ENCODE results near the gene CKMT2. TPM values are rescaled to one million over a fixed set of nuclear protein-coding genes. Genes with fewer than 3 reads are reported as not detected.
"Not testable (repeated sequence)": the region's sequence is repeated elsewhere in the genome, so short reads cannot be mapped to it uniquely, and the experiment has no call there.

CKMT2 gene
- total RNA-seq, 4 donors from 2014 or later = 2.1 TPM; not detected in 3

- WGBS, 2 donors = 67 to 91% methylated on average over 5 of the region's 5 CpGs
- Histone ChIP-seq H3K27ac (no peak overlapping the region), H3K27me3 (no peaks in the 10 kb centered on the region), H3K4me3 (no peak overlapping the region), H3K36me3 (no peaks in the 10 kb centered on the region), H3K9me3 (no peaks in the 10 kb centered on the region), H3K4me1 (peaks cover 0 to 23% (median 13%) of the 10 kb centered on the region in 3 donors)
- intact Hi-C loops (cut with DNase I) = no loop called here
- no peak for TF ChIP-seq POLR2A (IDR thresholded peaks at IDR 0.05)
- no peak for DNase-seq
Measured at GRCh38 chr5:81251922-81252321, 18.8 kb downstream of the CKMT2 start.

DNA sequence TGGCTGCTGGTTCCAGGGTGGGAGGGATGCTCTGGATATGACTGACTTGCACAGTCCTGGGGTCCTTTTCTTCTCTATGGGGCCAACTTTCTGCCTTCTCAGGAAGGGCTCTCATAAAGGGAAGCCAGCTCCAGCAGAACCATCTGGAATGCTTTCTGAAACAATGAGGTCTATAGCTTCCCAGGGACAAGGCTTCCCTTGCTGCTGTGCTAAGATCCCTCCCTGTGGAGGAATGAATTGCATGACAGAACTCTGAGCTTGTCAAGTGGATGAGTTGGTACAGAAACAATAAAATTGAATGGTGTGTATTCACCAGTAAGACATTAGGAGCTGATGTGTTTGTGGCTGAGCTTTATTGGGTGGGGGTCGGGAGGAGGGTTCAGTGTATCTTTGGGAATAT, 19.8 kb downstream of the CKMT2 start:
- no peak for TF ChIP-seq POLR2A (IDR thresholded peaks at IDR 0.05)
- TF ChIP-seq, protein P1, sequence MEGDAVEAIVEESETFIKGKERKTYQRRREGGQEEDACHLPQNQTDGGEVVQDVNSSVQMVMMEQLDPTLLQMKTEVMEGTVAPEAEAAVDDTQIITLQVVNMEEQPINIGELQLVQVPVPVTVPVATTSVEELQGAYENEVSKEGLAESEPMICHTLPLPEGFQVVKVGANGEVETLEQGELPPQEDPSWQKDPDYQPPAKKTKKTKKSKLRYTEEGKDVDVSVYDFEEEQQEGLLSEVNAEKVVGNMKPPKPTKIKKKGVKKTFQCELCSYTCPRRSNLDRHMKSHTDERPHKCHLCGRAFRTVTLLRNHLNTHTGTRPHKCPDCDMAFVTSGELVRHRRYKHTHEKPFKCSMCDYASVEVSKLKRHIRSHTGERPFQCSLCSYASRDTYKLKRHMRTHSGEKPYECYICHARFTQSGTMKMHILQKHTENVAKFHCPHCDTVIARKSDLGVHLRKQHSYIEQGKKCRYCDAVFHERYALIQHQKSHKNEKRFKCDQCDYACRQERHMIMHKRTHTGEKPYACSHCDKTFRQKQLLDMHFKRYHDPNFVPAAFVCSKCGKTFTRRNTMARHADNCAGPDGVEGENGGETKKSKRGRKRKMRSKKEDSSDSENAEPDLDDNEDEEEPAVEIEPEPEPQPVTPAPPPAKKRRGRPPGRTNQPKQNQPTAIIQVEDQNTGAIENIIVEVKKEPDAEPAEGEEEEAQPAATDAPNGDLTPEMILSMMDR (IDR thresholded peaks at IDR 0.05) = no peak
- Histone ChIP-seq H3K27ac (no peak overlapping the region), H3K9me3 (no peaks in the 10 kb centered on the region), H3K27me3 (no peaks in the 10 kb centered on the region), H3K4me3 (no peak overlapping the region), H3K36me3 (no peaks in the 10 kb centered on the region), H3K4me1 (peaks cover 0 to 14% (median 5%) of the 10 kb centered on the region in 3 donors)
- intact Hi-C loops (cut with DNase I) = no loop called here
- 82 to 92% methylated on average over 1 of the region's 1 CpG for WGBS, 2 donors
- DNase-seq = no peak

DNA sequence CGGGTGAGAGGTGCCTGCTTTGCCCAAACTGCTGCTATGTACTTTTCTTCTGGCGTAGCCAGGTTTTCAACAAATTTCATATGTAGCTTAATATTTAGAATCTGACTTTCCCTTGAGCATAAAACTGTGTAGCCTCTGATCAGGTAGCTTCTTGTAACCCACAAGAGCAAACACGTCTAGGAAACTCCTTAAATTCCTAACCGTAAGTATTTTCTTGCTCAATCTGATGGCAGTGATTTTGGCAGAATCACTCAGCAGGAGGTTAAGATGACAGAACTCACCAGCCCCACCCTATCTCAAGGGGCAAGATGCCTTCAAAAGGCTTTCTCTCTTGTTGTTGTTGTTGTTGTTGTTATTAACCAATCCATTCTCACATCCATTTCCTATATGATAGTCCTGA, 20.8 kb downstream of the CKMT2 start:
- no peaks in the 10 kb centered on the region for H3K27me3 ChIP-seq
- intact Hi-C loops (cut with DNase I) = no loop called here
- WGBS, 2 donors = 35 to 36% methylated on average over 4 of the region's 4 CpGs

GRCh38 chr5:81254886-81255559, 21.9 kb downstream of the CKMT2 start:
- no peak overlapping the region for H3K4me3 ChIP-seq
- H3K36me3 ChIP-seq = no peaks in the 10 kb centered on the region
- no peaks in the 10 kb centered on the region for H3K27me3 ChIP-seq
- H3K4me1 ChIP-seq = peaks cover 0 to 8% (median 3%) of the 10 kb centered on the region in 3 donors
- WGBS, 2 donors = 81 to 96% methylated on average over 3 to 15 of the region's 21 CpGs
- intact Hi-C loops (cut with DNase I) = no loop called here
- H3K27ac ChIP-seq = no peak overlapping the region
- no peaks in the 10 kb centered on the region for H3K9me3 ChIP-seq
- DNase-seq = no peak
- TF ChIP-seq, protein P1 (IDR thresholded peaks at IDR 0.05) = no peak
- TF ChIP-seq POLR2A (IDR thresholded peaks at IDR 0.05) = no peak

More for the DNA sequence above, 20.8 kb downstream of the CKMT2 start:
- no peak for TF ChIP-seq POLR2A (IDR thresholded peaks at IDR 0.05)
- TF ChIP-seq, protein P1 (IDR thresholded peaks at IDR 0.05) = no peak
- H3K27ac ChIP-seq = peak overlapping the region in 3 of 4 donors; percentile 1 to 49 (median 46)
- no peaks in the 10 kb centered on the region for H3K9me3 ChIP-seq
- peaks cover 0 to 8% (median 3%) of the 10 kb centered on the region in 3 donors for H3K4me1 ChIP-seq
- no peak for DNase-seq
- no peak overlapping the region for H3K4me3 ChIP-seq
- no peaks in the 10 kb centered on the region for H3K36me3 ChIP-seq

DNA sequence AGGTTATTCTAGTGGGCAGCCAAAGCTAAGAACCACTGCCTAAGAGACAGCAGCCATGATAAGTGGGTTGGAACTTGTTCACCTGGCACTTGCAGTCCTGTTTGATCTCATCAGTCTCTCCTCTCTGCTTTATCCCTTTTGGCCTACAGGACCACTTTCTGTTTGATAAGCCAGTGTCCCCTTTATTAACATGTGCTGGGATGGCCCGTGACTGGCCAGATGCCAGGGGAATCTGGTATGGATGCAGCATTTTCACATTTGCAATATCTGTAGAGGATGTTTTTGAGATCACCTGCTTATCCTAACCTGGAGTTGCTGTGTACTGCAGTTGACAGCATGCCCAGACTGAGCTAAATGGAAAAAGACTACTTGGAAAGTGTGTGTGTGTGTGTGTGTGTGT, 23.6 kb downstream of the CKMT2 start:
- no peak for TF ChIP-seq POLR2A (IDR thresholded peaks at IDR 0.05)
- TF ChIP-seq, protein P1 (IDR thresholded peaks at IDR 0.05) = no peak
- Histone ChIP-seq H3K36me3 (no peaks in the 10 kb centered on the region), H3K9me3 (no peaks in the 10 kb centered on the region), H3K27me3 (no peaks in the 10 kb centered on the region), H3K27ac (no peak overlapping the region), H3K4me1 (peaks cover 0 to 8% (median 3%) of the 10 kb centered on the region in 3 donors), H3K4me3 (no peak overlapping the region)
- 60 to 75% methylated on average over 1 of the region's 1 CpG for WGBS, 2 donors
- no peak for DNase-seq
- intact Hi-C loops (cut with DNase I) = no loop called here

- H3K27me3 ChIP-seq; H3K36me3 ChIP-seq; intact Hi-C loops (cut with DNase I); DNase-seq; H3K4me3 ChIP-seq; H3K9me3 ChIP-seq; H3K4me1 ChIP-seq; H3K27ac ChIP-seq: not testable (repeated sequence)
- WGBS, 2 donors = 47 to 75% methylated on average over 1 of the region's 1 CpG
Measured at GRCh38 chr5:81262796-81263195, 29.7 kb downstream of the CKMT2 start.

All from esophagus squamous epithelium (tissue), 5 donors.